Activated naive CD4-positive, alpha-beta T cell treated with anti-CD3 and anti-CD28 coated beads for 36 hours (primary cell): ENCODE results near the gene DIAPH2. TPM values are rescaled to one million over a fixed set of nuclear protein-coding genes. Genes with fewer than 3 reads are reported as not detected.

Source experiments
- CTCF ChIA-PET: fragments of 350-600 bp; sonication (Branson Sonifier 250); formaldehyde crosslinking; loops from one replicate; lab custom pipeline; 2021; ENCODE audit warnings: antibody characterized with exemption; lab: Charles Lee
- DNase-seq: peaks from one replicate; pipeline ENCODE4 v3.0.0-alpha.2; 2020
- H3K27ac Mint-ChIP-seq: one replicate; pipeline ENCODE4 v1.8.0; 2021; ENCODE audit warnings: mild to moderate bottlenecking, mixed read lengths
- H3K27me3 Mint-ChIP-seq: one replicate; pipeline ENCODE4 v1.8.0; 2021; ENCODE audit warnings: low read depth, mixed read lengths
- H3K36me3 Mint-ChIP-seq: one replicate; pipeline ENCODE4 v1.8.0; 2021; ENCODE audit warnings: low read depth, mixed read lengths
- H3K4me1 Mint-ChIP-seq: one replicate; pipeline ENCODE4 v1.8.0; 2021; ENCODE audit warnings: low read depth, mixed read lengths
- H3K4me3 Mint-ChIP-seq: one replicate; pipeline ENCODE4 v1.8.0; 2021; ENCODE audit warnings: mild to moderate bottlenecking, moderate library complexity, mixed read lengths
- H3K9me3 Mint-ChIP-seq: one replicate; pipeline ENCODE4 v1.8.0; 2021; ENCODE audit warnings: mixed read lengths
- intact Hi-C: fragments of 100-400 bp; cut with micrococcal nuclease; formaldehyde crosslinking; loops from one replicate; pipeline ENCODE4 v1.15.1; 2023
- total RNA-seq, 2 experiments: library from RNA; stranded (reverse); gene quantifications; one replicate each; pipeline ENCODE4 v1.2.3, GENCODE V29; 2021

The DIAPH2 gene
- total RNA-seq, 2 experiments from 2014 or later, result 9.3 to 9.4 TPM

DNA sequence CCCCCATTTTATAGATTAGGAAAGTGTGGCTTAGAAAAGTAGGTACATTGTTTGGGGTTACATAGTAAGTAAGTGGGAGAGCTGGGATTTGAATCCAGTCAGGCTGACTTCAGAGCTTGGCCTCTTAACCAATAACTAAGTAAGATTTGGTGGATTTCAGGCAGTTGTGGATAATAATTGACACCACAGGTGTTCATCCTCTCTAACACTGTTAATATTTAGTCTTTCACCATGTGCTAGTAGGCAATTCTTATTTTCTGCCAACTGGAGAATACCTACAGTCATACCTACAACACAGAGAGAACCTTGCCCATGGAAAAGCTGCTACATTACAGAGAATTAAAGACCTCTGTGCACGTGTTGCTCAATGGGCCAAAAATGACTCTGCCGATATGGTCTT is 89.5 kb downstream of the DIAPH2 start:
- CTCF ChIA-PET, result no interaction called here
- H3K27me3 Mint-ChIP-seq, result no peaks in the 10 kb centered on the region
- peaks cover 2% of the 10 kb centered on the region for H3K36me3 Mint-ChIP-seq
- no peaks in the 10 kb centered on the region for H3K4me1 Mint-ChIP-seq
- no peak overlapping the region for H3K4me3 Mint-ChIP-seq
- H3K9me3 Mint-ChIP-seq, result no peaks in the 10 kb centered on the region
- DNase-seq, result no peak
- intact Hi-C loops, result no loop called here
- H3K27ac Mint-ChIP-seq, result no peak overlapping the region

DNA sequence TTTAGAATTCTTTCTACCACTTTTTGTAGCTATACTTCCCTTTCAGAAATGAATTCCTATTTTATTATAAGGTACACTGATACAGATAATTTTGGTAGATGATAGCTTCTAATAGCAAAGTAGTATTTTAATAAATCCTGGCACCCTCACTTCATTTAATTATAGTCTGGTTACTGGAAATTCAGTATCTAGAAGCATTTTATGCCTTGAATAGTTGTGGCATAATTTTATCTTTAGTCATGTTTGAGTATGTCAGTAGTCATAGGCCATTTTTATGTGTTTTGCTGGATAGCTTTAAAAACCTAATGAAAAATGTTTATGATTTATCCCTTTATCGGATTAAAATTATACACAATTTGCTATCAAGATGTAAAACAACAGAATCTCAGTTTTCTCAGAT is 92.3 kb downstream of the DIAPH2 start:
- H3K4me1 Mint-ChIP-seq, result no peaks in the 10 kb centered on the region

DNA sequence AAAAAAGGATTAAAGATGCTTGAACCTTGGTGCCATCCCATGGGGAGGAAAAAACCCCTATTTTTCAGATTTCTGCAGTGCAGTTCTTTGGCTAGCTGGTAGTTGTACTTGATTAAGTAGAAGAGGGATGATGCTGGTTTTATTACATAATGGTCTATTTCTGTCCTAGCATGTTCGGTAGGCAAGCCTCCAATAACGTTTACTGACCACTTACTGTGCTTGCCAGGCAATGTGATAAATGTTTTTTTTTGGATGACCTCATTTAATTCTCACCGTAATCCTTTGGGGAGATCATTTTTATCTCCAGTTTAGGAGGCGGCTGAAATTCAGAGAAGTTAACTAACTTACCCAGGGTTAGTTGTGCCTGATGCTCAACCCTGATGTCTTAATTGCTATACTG is 106.9 kb downstream of the DIAPH2 start:
- Mint-ChIP-seq H3K9me3 (no peaks in the 10 kb centered on the region), H3K4me1 (no peaks in the 10 kb centered on the region), H3K27ac (no peak overlapping the region), H3K4me3 (no peak overlapping the region), H3K36me3 (no peaks in the 10 kb centered on the region), H3K27me3 (no peaks in the 10 kb centered on the region)
- intact Hi-C loops, result no loop called here
- no peak for DNase-seq
- CTCF ChIA-PET, result no interaction called here

More for the DNA sequence above, 92.3 kb downstream of the DIAPH2 start:
- H3K27ac Mint-ChIP-seq, result no peak overlapping the region
- H3K9me3 Mint-ChIP-seq, result no peaks in the 10 kb centered on the region
- intact Hi-C loops, result no loop called here
- H3K36me3 Mint-ChIP-seq, result peaks cover 2% of the 10 kb centered on the region
- CTCF ChIA-PET, result no interaction called here
- no peak for DNase-seq
- no peaks in the 10 kb centered on the region for H3K27me3 Mint-ChIP-seq
- no peak overlapping the region for H3K4me3 Mint-ChIP-seq

DNA sequence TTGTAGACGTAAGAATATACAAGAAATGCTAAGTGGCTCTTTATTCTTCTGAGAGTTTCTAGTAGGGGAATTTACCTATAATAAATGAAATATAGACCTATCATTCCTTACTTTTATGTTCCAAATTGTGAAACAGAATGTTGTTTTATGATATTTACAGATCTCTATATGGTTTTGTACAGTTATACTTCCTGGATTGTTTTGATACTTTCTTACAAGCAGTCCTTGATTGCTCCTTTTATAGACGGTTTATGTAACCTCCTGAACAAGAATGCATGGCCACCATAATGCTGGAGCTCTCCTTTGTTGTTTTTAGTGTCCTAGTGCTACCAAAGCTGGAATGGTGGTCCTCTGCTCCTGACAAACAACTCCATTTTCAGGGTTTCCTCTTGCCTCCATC is 107.4 kb downstream of the DIAPH2 start:
- CTCF ChIA-PET, result no interaction called here
- Mint-ChIP-seq H3K27ac (no peak overlapping the region), H3K27me3 (no peaks in the 10 kb centered on the region), H3K9me3 (no peaks in the 10 kb centered on the region), H3K36me3 (no peaks in the 10 kb centered on the region), H3K4me1 (no peaks in the 10 kb centered on the region), H3K4me3 (no peak overlapping the region)
- DNase-seq, result no peak
- intact Hi-C loops, result no loop called here

DNA sequence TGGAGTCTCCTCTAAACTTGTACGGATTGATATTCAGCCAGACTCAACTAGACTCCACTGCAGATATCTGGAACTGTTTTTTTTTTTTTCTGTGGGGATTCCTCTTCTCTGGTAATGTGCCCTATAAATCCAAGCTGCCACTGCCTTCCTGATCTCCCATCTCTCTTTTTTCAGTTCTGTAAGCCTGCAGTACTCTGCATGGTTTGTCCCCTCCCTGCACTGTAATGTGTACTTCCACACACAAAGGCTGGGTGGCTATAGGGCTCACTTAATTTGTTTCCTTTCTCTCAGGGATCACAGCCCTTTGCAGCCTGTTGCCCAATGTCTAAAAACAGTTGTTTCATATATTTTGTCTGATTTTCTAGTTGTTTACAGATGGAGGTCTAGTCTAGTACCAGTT is 114.3 kb downstream of the DIAPH2 start:
- intact Hi-C loops, result no loop called here
- Mint-ChIP-seq H3K27ac (no peak overlapping the region), H3K4me3 (no peak overlapping the region), H3K27me3 (no peaks in the 10 kb centered on the region), H3K9me3 (no peaks in the 10 kb centered on the region), H3K4me1 (no peaks in the 10 kb centered on the region), H3K36me3 (no peaks in the 10 kb centered on the region)
- CTCF ChIA-PET, result no interaction called here
- no peak for DNase-seq

GRCh38 chrX:96807318-96807717 is 122.7 kb downstream of the DIAPH2 start:
- Mint-ChIP-seq H3K27me3 (no peaks in the 10 kb centered on the region), H3K4me3 (no peak overlapping the region), H3K4me1 (no peaks in the 10 kb centered on the region), H3K27ac (no peak overlapping the region), H3K36me3 (peaks cover 3% of the 10 kb centered on the region), H3K9me3 (no peaks in the 10 kb centered on the region)
- CTCF ChIA-PET, result no interaction called here
- intact Hi-C loops, result no loop called here
- no peak for DNase-seq

- Mint-ChIP-seq H3K27me3 (no peaks in the 10 kb centered on the region), H3K27ac (no peak overlapping the region), H3K4me1 (no peaks in the 10 kb centered on the region), H3K9me3 (no peaks in the 10 kb centered on the region), H3K36me3 (peaks cover under 1% of the 10 kb centered on the region), H3K4me3 (no peak overlapping the region)
- intact Hi-C loops, result no loop called here
- CTCF ChIA-PET, result no interaction called here
- no peak for DNase-seq
These were observed 136.3 kb downstream of the DIAPH2 start for GRCh38 chrX:96820935-96821334.

- Mint-ChIP-seq H3K4me1 (no peaks in the 10 kb centered on the region), H3K9me3 (no peaks in the 10 kb centered on the region), H3K36me3 (no peaks in the 10 kb centered on the region), H3K27ac (no peak overlapping the region), H3K4me3 (no peak overlapping the region), H3K27me3 (no peaks in the 10 kb centered on the region)
- CTCF ChIA-PET, result no interaction called here
- DNase-seq, result no peak
- intact Hi-C loops, result no loop called here
These were observed 139.5 kb downstream of the DIAPH2 start for GRCh38 chrX:96824166-96824565.

DNA sequence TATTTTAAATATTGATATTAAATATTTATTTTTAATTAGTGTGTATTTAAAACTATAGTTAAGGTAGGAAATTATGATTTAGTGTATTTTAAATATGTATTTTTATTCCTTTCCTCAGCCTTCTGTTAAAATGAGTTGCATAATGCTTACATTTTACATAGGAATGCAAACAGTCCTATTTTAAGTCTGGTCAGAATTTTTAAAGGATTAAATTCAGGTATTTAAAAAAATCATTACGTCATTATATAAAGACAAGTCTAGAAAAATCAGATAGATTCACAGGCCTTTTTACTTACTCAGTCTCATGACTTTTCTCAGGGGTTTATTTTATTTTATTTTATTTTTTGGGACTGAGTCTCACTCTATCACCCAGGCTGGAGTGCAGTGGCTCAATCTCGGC is 148.7 kb downstream of the DIAPH2 start:
- no peaks in the 10 kb centered on the region for H3K36me3 Mint-ChIP-seq
- CTCF ChIA-PET, result no interaction called here
- no peaks in the 10 kb centered on the region for H3K9me3 Mint-ChIP-seq
- no peak overlapping the region for H3K4me3 Mint-ChIP-seq
- H3K27me3 Mint-ChIP-seq, result no peaks in the 10 kb centered on the region
- intact Hi-C loops, result no loop called here
- DNase-seq, result no peak
- H3K4me1 Mint-ChIP-seq, result no peaks in the 10 kb centered on the region
- no peak overlapping the region for H3K27ac Mint-ChIP-seq

DNA sequence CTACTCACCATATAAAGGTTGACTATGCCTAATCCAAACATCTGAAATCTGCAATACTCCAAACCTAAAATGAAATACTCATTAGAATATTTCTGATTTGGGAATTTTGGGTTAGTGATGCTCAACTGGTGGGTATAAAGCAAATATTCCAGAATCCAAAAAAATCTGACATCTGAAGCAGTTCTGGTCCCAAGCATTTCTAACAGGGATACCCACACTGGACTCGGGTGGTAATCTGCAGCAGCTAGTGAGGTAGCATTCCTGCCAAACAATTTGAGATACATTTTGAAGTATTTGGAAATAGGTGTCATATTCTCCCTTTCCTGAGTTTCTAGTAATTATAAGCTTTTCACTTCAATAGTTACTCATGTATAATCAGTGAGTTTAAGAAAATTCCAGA is 149.5 kb downstream of the DIAPH2 start:
- H3K4me1 Mint-ChIP-seq, result no peaks in the 10 kb centered on the region
- no peak overlapping the region for H3K27ac Mint-ChIP-seq
- no peaks in the 10 kb centered on the region for H3K36me3 Mint-ChIP-seq
- no peaks in the 10 kb centered on the region for H3K9me3 Mint-ChIP-seq
- no peak overlapping the region for H3K4me3 Mint-ChIP-seq
- H3K27me3 Mint-ChIP-seq, result no peaks in the 10 kb centered on the region
- DNase-seq, result no peak
- CTCF ChIA-PET, result no interaction called here
- intact Hi-C loops, result no loop called here

DNA sequence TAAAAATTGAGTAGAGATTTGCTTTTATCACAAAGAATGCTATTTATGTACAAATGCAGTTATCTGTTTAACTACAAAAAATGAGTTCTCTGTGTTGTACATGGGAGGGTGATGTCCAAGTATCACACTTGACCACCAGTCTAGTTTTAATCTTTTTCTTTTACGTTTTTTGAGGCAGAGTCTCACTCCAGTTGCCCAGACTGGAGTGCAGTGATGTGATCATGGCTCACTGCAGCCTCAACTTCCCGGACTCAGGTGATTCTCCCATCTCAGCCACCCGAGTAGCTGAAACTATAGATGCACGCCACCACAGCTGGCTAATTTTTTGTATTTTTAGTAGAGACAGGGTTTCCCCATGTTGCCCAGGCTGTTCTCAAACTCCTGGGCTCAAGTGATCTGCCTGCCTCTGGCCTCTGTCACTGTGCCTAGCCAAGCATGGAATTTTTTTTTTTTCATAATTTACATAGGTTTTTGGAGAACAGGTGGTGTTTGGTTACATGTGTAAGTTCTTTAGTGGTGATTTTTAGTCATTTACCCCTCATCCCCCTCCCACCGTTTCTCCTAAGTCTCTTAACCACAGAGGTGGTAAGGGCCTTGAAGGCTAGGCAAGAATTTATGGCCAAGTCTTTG is 151.1 kb downstream of the DIAPH2 start:
- Mint-ChIP-seq H3K4me1 (no peaks in the 10 kb centered on the region), H3K27me3 (no peaks in the 10 kb centered on the region), H3K9me3 (no peaks in the 10 kb centered on the region), H3K36me3 (no peaks in the 10 kb centered on the region), H3K4me3 (no peak overlapping the region), H3K27ac (no peak overlapping the region)
- intact Hi-C loops, result no loop called here
- CTCF ChIA-PET, result no interaction called here
- no peak for DNase-seq

DNA sequence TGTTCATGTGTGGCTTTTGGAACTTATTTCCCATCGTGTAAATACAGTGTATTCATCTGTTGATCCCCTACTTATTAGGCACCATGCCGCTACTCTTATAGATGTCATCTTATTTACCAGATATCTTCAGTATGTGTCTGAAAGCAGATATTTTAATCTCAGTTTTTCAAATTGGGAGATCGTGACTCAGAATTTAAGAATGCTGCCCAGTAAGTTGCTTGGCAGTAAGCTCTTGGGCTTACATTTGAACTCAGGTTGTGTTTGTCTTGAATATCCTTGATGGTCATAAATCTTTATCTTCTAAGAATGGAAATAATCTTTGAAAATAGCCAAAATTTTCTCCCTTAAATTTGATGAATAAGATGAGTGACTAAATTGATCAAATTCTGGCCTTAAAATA is 153.2 kb downstream of the DIAPH2 start:
- H3K4me3 Mint-ChIP-seq, result no peak overlapping the region
- H3K9me3 Mint-ChIP-seq, result no peaks in the 10 kb centered on the region
- DNase-seq, result no peak
- CTCF ChIA-PET, result interaction anchor here (0.7 kb wide), 1 partner anchor 67 kb away, joined by 3 read pairs; no protein-coding TSS in a partner anchor
- intact Hi-C loops, result no loop called here
- H3K27ac Mint-ChIP-seq, result no peak overlapping the region
- no peaks in the 10 kb centered on the region for H3K27me3 Mint-ChIP-seq
- H3K36me3 Mint-ChIP-seq, result no peaks in the 10 kb centered on the region
- H3K4me1 Mint-ChIP-seq, result no peaks in the 10 kb centered on the region

GRCh38 chrX:96838537-96838936 is 153.9 kb downstream of the DIAPH2 start:
- no peaks in the 10 kb centered on the region for H3K36me3 Mint-ChIP-seq
- H3K4me1 Mint-ChIP-seq, result no peaks in the 10 kb centered on the region
- H3K27me3 Mint-ChIP-seq, result no peaks in the 10 kb centered on the region
- no peak overlapping the region for H3K27ac Mint-ChIP-seq
- DNase-seq, result no peak
- intact Hi-C loops, result no loop called here
- no peaks in the 10 kb centered on the region for H3K9me3 Mint-ChIP-seq
- H3K4me3 Mint-ChIP-seq, result no peak overlapping the region
- CTCF ChIA-PET, result no interaction called here
